GM12874 (cell line): ENCODE results near the gene TRABD2B.

Experiments used
- TF ChIP-seq, protein P1 (sequence below): IDR thresholded peaks from 2 replicates; pipeline ENCODE4 v1.5.1; 2011; ENCODE audit warnings: low read depth, mild to moderate bottlenecking, control low read depth, low read length, moderate library complexity; ENCODE audit not compliant: insufficient read depth

The TRABD2B gene

DNA sequence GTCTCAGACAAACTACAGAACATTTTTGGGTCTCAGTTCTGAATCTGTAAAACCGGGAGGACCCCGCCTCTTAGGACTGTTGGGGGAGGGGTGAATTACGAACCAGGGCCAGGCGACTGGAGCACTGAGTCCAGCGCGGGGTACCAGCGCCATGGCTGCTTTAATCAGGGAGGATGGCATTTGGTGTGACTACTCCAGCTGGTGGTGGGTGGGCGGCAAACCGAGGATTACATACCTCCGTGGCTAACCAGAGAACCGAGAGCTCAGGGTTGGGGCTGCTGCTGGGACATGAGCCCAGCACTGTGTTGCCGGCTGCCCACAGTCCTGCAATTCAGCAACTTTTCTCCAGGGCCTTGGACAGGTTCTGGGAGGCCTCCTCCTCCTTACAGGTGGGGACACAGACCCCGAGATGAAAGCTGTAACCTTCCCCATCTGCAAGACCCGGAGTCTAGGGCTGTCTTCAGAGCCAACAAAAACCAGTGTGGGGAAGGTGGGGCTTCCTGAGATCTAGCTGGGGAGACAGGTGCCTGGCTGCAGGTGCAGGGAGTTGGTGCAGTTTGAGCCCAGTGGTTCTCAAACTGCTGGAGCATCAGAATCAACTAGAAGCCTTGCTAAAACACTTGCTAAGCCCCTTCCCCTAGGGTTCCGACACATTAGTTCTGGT is 285.9 kb downstream of the TRABD2B start:
- TF ChIP-seq, protein P1, sequence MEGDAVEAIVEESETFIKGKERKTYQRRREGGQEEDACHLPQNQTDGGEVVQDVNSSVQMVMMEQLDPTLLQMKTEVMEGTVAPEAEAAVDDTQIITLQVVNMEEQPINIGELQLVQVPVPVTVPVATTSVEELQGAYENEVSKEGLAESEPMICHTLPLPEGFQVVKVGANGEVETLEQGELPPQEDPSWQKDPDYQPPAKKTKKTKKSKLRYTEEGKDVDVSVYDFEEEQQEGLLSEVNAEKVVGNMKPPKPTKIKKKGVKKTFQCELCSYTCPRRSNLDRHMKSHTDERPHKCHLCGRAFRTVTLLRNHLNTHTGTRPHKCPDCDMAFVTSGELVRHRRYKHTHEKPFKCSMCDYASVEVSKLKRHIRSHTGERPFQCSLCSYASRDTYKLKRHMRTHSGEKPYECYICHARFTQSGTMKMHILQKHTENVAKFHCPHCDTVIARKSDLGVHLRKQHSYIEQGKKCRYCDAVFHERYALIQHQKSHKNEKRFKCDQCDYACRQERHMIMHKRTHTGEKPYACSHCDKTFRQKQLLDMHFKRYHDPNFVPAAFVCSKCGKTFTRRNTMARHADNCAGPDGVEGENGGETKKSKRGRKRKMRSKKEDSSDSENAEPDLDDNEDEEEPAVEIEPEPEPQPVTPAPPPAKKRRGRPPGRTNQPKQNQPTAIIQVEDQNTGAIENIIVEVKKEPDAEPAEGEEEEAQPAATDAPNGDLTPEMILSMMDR, result no peak
